ENCODE data around the gene ANKRD2.

Gene ANKRD2

DNA sequence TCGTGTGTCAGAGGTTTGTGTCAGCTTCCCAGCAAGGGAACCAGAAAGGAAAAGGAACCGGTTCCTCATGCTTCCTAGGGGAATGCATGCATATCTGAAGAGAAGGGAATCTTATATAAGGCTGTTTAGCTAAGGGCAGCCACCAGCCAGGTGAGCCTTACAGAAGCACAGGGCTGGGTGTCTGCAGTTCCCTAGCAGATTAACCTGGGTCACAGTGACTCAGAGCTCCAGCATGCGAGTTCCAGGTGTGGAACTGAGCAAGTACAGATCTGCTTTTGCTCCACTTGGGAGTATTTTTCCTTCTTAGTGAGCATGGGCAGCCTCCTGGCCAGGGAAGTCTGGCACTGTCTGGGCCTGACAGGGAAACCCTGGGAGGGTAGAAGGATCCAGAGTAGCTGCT is 957 bp upstream of the ANKRD2 start:
- H3K9ac ChIP-seq (ENCODE audit: low read depth, low read length, poor library complexity, severe bottlenecking): no peak overlapping the region
- no peaks in the 10 kb centered on the region for H3K4me1 ChIP-seq (ENCODE audit: insufficient read depth, low read length, poor library complexity, severe bottlenecking)

DNA sequence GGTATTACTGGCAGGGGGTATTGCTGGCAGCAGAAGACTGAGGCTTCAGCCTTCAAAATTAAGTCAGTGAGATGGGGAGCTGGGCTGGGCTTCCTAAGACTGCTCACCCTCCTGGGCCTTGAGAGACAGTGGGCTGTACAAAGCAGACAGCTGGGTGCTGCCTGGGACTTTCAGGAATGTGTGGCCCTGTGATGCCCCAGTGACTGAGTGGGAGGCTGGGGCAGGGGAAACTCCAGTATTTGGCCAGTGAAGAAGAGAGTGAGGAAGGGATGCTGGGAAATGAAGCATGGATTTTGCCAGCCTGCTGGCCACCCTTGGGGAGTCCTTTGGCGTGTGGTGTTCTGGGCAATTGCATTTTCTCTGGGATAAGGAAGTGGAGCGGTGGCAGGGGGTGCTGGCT is 442 bp downstream of the ANKRD2 start:
- Histone ChIP-seq H3K4me3 (ENCODE audit: low read length, poor library complexity, severe bottlenecking) (no peak overlapping the region), H3F3A (ENCODE audit: low read depth) (no peaks in the 10 kb centered on the region), H3K9ac (ENCODE audit: low read depth, low read length, poor library complexity, severe bottlenecking) (no peak overlapping the region), H3K9me2 (replicated peaks; ENCODE audit: low read depth, low read length) (no peaks in the 10 kb centered on the region), H4K20me1 (ENCODE audit: insufficient read depth, low read length, poor library complexity, severe bottlenecking) (no peaks in the 10 kb centered on the region), H3K36me3 (ENCODE audit: insufficient read depth, low read length) (no peaks in the 10 kb centered on the region), H2AFZ (ENCODE audit: low read length) (no peak overlapping the region), H3K27me3 (ENCODE audit: insufficient read depth, low read length, poor library complexity, severe bottlenecking) (no peaks in the 10 kb centered on the region), H3K4me1 (ENCODE audit: insufficient read depth, low read length, poor library complexity, severe bottlenecking) (no peaks in the 10 kb centered on the region), H3K9me3 (ENCODE audit: insufficient read depth, low read depth, low read length) (no peaks in the 10 kb centered on the region), H3K4me2 (ENCODE audit: low read depth, low read length, poor library complexity, severe bottlenecking) (no peak overlapping the region), H3K79me2 (ENCODE audit: insufficient read depth, low read length) (no peaks in the 10 kb centered on the region)
- TF ChIP-seq, protein P1, sequence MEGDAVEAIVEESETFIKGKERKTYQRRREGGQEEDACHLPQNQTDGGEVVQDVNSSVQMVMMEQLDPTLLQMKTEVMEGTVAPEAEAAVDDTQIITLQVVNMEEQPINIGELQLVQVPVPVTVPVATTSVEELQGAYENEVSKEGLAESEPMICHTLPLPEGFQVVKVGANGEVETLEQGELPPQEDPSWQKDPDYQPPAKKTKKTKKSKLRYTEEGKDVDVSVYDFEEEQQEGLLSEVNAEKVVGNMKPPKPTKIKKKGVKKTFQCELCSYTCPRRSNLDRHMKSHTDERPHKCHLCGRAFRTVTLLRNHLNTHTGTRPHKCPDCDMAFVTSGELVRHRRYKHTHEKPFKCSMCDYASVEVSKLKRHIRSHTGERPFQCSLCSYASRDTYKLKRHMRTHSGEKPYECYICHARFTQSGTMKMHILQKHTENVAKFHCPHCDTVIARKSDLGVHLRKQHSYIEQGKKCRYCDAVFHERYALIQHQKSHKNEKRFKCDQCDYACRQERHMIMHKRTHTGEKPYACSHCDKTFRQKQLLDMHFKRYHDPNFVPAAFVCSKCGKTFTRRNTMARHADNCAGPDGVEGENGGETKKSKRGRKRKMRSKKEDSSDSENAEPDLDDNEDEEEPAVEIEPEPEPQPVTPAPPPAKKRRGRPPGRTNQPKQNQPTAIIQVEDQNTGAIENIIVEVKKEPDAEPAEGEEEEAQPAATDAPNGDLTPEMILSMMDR (conservative IDR thresholded peaks at IDR 0.05; ENCODE audit: low read length): no peak
- no peak for TF ChIP-seq EZH2phosphoT487 (IDR thresholded peaks at IDR 0.05; ENCODE audit: borderline replicate concordance)

More for the DNA sequence above, 957 bp upstream of the ANKRD2 start:
- Histone ChIP-seq H4K20me1 (ENCODE audit: insufficient read depth, low read length, poor library complexity, severe bottlenecking) (no peaks in the 10 kb centered on the region), H3K9me2 (replicated peaks; ENCODE audit: low read depth, low read length) (no peaks in the 10 kb centered on the region), H3F3A (ENCODE audit: low read depth) (no peaks in the 10 kb centered on the region), H3K27me3 (ENCODE audit: insufficient read depth, low read length, poor library complexity, severe bottlenecking) (no peaks in the 10 kb centered on the region), H3K4me3 (ENCODE audit: low read length, poor library complexity, severe bottlenecking) (no peak overlapping the region), H2AFZ (ENCODE audit: low read length) (no peak overlapping the region), H3K36me3 (ENCODE audit: insufficient read depth, low read length) (no peaks in the 10 kb centered on the region), H3K9me3 (ENCODE audit: insufficient read depth, low read depth, low read length) (no peaks in the 10 kb centered on the region), H3K79me2 (ENCODE audit: insufficient read depth, low read length) (no peaks in the 10 kb centered on the region), H3K4me2 (ENCODE audit: low read depth, low read length, poor library complexity, severe bottlenecking) (no peak overlapping the region)
- no peak for TF ChIP-seq EZH2phosphoT487 (IDR thresholded peaks at IDR 0.05; ENCODE audit: borderline replicate concordance)
- TF ChIP-seq, protein P1 (conservative IDR thresholded peaks at IDR 0.05; ENCODE audit: low read length): no peak

DNA sequence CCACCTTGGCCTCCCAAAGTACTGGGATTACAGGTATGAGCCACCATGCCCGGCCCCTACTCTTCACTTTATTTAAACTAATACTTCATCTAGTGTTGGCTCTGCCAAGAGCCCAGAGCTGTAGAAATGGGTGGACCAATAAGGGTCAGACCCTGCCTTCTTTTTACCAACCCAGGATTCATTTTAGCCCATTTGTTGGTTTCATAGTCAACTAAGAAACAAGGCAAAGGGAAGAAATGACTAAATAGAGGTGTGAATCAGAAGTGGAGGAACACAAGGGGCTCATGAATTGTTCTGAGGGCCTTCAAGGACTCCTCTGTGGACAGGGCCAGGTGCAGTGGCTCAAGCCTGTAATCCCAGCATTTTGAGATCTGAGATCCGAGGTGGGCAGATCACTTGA is 1.1 kb downstream of the ANKRD2 start:
- Histone ChIP-seq H3K27me3 (ENCODE audit: insufficient read depth, low read length, poor library complexity, severe bottlenecking) (no peaks in the 10 kb centered on the region), H3K36me3 (ENCODE audit: insufficient read depth, low read length) (no peaks in the 10 kb centered on the region), H3K4me2 (ENCODE audit: low read depth, low read length, poor library complexity, severe bottlenecking) (no peak overlapping the region), H4K20me1 (ENCODE audit: insufficient read depth, low read length, poor library complexity, severe bottlenecking) (no peaks in the 10 kb centered on the region), H2AFZ (ENCODE audit: low read length) (no peak overlapping the region), H3K9me3 (ENCODE audit: insufficient read depth, low read depth, low read length) (no peaks in the 10 kb centered on the region), H3K4me1 (ENCODE audit: insufficient read depth, low read length, poor library complexity, severe bottlenecking) (no peaks in the 10 kb centered on the region), H3K9ac (ENCODE audit: low read depth, low read length, poor library complexity, severe bottlenecking) (no peak overlapping the region), H3K4me3 (ENCODE audit: low read length, poor library complexity, severe bottlenecking) (no peak overlapping the region), H3F3A (ENCODE audit: low read depth) (no peaks in the 10 kb centered on the region), H3K9me2 (replicated peaks; ENCODE audit: low read depth, low read length) (no peaks in the 10 kb centered on the region), H3K79me2 (ENCODE audit: insufficient read depth, low read length) (no peaks in the 10 kb centered on the region)
- TF ChIP-seq, protein P1 (conservative IDR thresholded peaks at IDR 0.05; ENCODE audit: low read length): no peak
- no peak for TF ChIP-seq EZH2phosphoT487 (IDR thresholded peaks at IDR 0.05; ENCODE audit: borderline replicate concordance)

All from Loucy (cell line).